HepG2 (cell line): ENCODE data around the gene TSPAN9. TPM values are rescaled to one million over a fixed set of nuclear protein-coding genes. Genes with fewer than 3 reads are reported as not detected.

ENCODE experiments used
- ARHGAP35 ChIP-seq: sonication (generic); formaldehyde crosslinking; IDR thresholded peaks from 2 replicates; pipeline ENCODE4 v1.9.0; 2022; ENCODE audit warnings: mild to moderate bottlenecking, inconsistent platforms, moderate library complexity, missing genetic modification reagents, borderline replicate concordance
- CEBPZ ChIP-seq: IDR thresholded peaks from 2 replicates; pipeline ENCODE4 v1.6.1; 2012; ENCODE audit warnings: low read length, improper control_type of control experiment
- E2F1 ChIP-seq: sonication (generic); formaldehyde crosslinking; IDR thresholded peaks from 2 replicates; pipeline ENCODE4 v1.5.0; 2020; ENCODE audit warnings: missing genetic modification reagents
- FOXA1 ChIP-seq, 2 experiments: fragments of 450-650 bp in 1 of 2; sonication (generic) in 1 of 2; formaldehyde crosslinking in 1 of 2; IDR thresholded peaks; 2 replicates each; pipeline versions ENCODE4 v1.4.0 to v1.6.1; 2016 to 2020; ENCODE audit warnings: missing genetic modification reagents in 1 of 2
- FUBP1 ChIP-seq: sonication (generic); formaldehyde crosslinking; IDR thresholded peaks from 2 replicates; pipeline ENCODE4 v1.5.1; 2020; ENCODE audit warnings: missing genetic modification reagents, mild to moderate bottlenecking, borderline replicate concordance
- IKZF1 ChIP-seq: fragments of 450-650 bp; IDR thresholded peaks from 2 replicates; pipeline ENCODE4 v1.7.1; 2016
- LBX2 ChIP-seq: sonication (generic); formaldehyde crosslinking; IDR thresholded peaks from 2 replicates; pipeline ENCODE4 v1.5.0; 2020; ENCODE audit warnings: missing genetic modification reagents, mild to moderate bottlenecking, borderline replicate concordance
- MATR3 ChIP-seq: sonication (generic); formaldehyde crosslinking; IDR thresholded peaks from 2 replicates; pipeline ENCODE4 v1.4.0; 2020; ENCODE audit warnings: missing genetic modification reagents
- MZF1 ChIP-seq: sonication (generic); formaldehyde crosslinking; IDR thresholded peaks from 2 replicates; pipeline ENCODE4 v1.8.1; 2023; ENCODE audit warnings: mild to moderate bottlenecking, missing genetic modification reagents, borderline replicate concordance
- RARG ChIP-seq: sonication (generic); formaldehyde crosslinking; IDR thresholded peaks from 2 replicates; pipeline ENCODE4 v1.4.0; 2020; ENCODE audit warnings: low read depth, mild to moderate bottlenecking, missing genetic modification reagents
- RBM39 ChIP-seq: fragments of 200-400 bp; formaldehyde crosslinking; IDR thresholded peaks from one replicate; pipeline ENCODE4 v1.6.1; 2018; ENCODE audit warnings: antibody characterized with exemption, mild to moderate bottlenecking, low read depth, low read length; ENCODE audit not compliant: poor library complexity, severe bottlenecking
- REL ChIP-seq: sonication (generic); formaldehyde crosslinking; conservative IDR thresholded peaks from 2 replicates; pipeline ENCODE4 v1.8.0; 2022; ENCODE audit warnings: mild to moderate bottlenecking, missing genetic modification reagents, moderate library complexity
- TFAP4 ChIP-seq: sonication (generic); IDR thresholded peaks from 2 replicates; pipeline ENCODE4 v1.6.1; 2016; ENCODE audit warnings: low read depth, borderline replicate concordance
- THAP9 ChIP-seq: sonication (generic); formaldehyde crosslinking; IDR thresholded peaks from 2 replicates; pipeline ENCODE4; 2020; ENCODE audit warnings: missing genetic modification reagents, mild to moderate bottlenecking, borderline replicate concordance
- U2AF2 ChIP-seq: fragments of 200-400 bp; formaldehyde crosslinking; IDR thresholded peaks from 2 replicates; pipeline ENCODE4 v1.6.1; 2017; ENCODE audit warnings: low read depth, mild to moderate bottlenecking, low read length
- ZBTB21 ChIP-seq: sonication (generic); formaldehyde crosslinking; IDR thresholded peaks from 2 replicates; pipeline ENCODE4 v1.4.0; 2020; ENCODE audit warnings: missing genetic modification reagents
- ZNF552 ChIP-seq: sonication (generic); formaldehyde crosslinking; IDR thresholded peaks from 2 replicates; pipeline ENCODE4 v1.9.0; 2022; ENCODE audit warnings: missing genetic modification reagents, mild to moderate bottlenecking, borderline replicate concordance
- polyA plus RNA-seq, 8 experiments: library from polyadenylated mRNA; depleted of rRNA in 3 of 8; stranded (reverse) in 7 of 8; unstranded in 1 of 8; fragments of >200 nt; fragmentation: Illumina TruSeq in 4 of 8; extraction: Trizol in 4 of 8; gene quantifications; 2 replicates each; pipeline versions ENCODE4 v1.2.1 to v1.2.3, GENCODE V29; 2011 to 2016; ENCODE audit warnings: low read depth in 4 of 8, missing spikeins in 1 of 8, mixed read lengths in 1 of 8; ENCODE audit not compliant: insufficient read depth in 1 of 8
- total RNA-seq, 5 experiments: library from RNA; depleted of rRNA; stranded (reverse); fragments of >200 nt; fragmentation: Illumina TruSeq; extraction: Trizol; gene quantifications; 2 replicates each; pipeline ENCODE4 v1.2.3, GENCODE V29; 2016; ENCODE audit warnings: low read depth in 1 of 5

The TSPAN9 gene
- total and polyA plus RNA-seq, 2 of the 13 experiments (the other 11 are each of a cell fraction or from before 2014, with no cell fraction given) = 18.1 to 42.3 TPM

GRCh38 chr12:3165078-3165980 lies 88.2 kb downstream of the TSPAN9 start (continued):
- TF ChIP-seq FUBP1 (CRISPR knock-in tag) (no peak), RARG (CRISPR knock-in tag) (no peak), CEBPZ (no peak), THAP9 (no peak), ZNF552 (no peak), MATR3 (CRISPR knock-in tag) (no peak), LBX2 (CRISPR knock-in tag) (no peak), ARHGAP35 (CRISPR knock-in tag) (no peak), MZF1 (CRISPR knock-in tag) (no peak), FOXA1 (IDR thresholded peaks at IDR 0.05) (no peak), FOXA1 (CRISPR knock-in tag; IDR thresholded peaks at IDR 0.05) (no peak), TFAP4 (peak; percentile 94; the same call in 1 of the 2 replicates), E2F1 (CRISPR knock-in tag) (no peak), IKZF1 (no peak), REL (no peak), U2AF2 (no peak), RBM39 (no peak), ZBTB21 (CRISPR knock-in tag) (no peak)
